BLaER1 (cell line): ENCODE results near the gene PTCH1.

Experiments used
- H3K27ac ChIP-seq: shearing (Covaris generic); formaldehyde crosslinking; 2 replicates; pipeline ENCODE4 v1.8.1; 2022
- H3K27me3 ChIP-seq: shearing (Covaris generic); formaldehyde crosslinking; 2 replicates; pipeline ENCODE4 v1.8.1; 2022
- H3K36me3 ChIP-seq: shearing (Covaris generic); formaldehyde crosslinking; 2 replicates; pipeline ENCODE4 v1.8.1; 2022
- H3K4me1 ChIP-seq: shearing (Covaris generic); formaldehyde crosslinking; 2 replicates; pipeline ENCODE4 v1.8.1; 2022
- H3K4me2 ChIP-seq: shearing (Covaris generic); formaldehyde crosslinking; 2 replicates; pipeline ENCODE4 v1.8.1; 2022
- H3K4me3 ChIP-seq: shearing (Covaris generic); formaldehyde crosslinking; 2 replicates; pipeline ENCODE4 v1.8.1; 2022
- H3K9ac ChIP-seq: shearing (Covaris generic); formaldehyde crosslinking; 2 replicates; pipeline ENCODE4 v1.8.1; 2022
- H3K9me3 ChIP-seq: shearing (Covaris generic); formaldehyde crosslinking; 2 replicates; pipeline ENCODE4 v1.8.1; 2022
- H4K20me1 ChIP-seq: shearing (Covaris generic); formaldehyde crosslinking; 2 replicates; pipeline ENCODE4 v1.8.1; 2022
- Cebpa-rat ChIP-seq: shearing (Covaris generic); IDR thresholded peaks from 2 replicates; pipeline ENCODE4 v1.8.1; 2022

PTCH1 gene

DNA sequence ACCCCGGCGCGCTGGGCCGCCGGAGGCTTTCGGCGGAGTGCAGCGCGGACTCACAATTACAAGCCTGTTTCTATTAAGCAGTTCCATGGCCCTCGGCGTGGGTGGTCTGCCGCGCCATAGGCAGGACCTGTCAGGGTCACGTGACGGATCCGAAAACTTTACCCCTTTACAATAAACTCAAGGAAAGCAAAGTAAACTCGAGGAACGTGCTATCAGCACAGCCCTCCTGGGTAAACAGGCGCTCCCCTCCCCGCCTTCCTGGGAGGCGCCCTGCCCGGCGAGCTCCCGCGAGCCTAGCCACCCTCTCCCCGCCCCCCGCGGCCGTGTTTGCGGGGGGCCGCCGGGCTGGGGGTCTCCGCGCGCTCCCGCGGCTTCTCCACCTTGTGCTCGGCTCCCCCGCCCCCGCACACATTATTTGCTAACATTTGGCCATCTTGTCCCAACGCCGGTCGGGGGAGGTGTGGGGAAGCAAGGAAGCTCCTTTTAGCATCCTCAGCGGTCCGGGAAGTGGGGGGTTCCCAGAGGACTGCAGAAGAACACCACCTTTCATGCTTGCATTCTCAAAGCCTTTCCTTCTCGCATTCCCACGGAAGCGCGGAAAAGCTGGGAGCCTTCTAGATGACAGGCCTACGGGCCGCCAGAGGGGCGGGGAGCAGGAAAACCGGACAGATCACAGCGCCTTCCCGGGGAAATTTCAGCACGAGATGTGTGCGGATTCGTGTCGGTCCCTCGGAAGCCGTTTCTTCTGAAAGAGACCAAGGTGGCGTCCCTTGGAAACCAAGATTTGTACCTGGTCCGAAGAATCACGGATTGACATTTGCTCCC is at the start of gene PTCH1:
Gene PTCH1 (minus strand): TSS at position 238 of the 825 bp plus-strand sequence.
- H3K4me2 ChIP-seq = peak within 1 kb of the TSS; percentile 96
- no peaks in the 10 kb centered on the region for H3K36me3 ChIP-seq
- peak within 1 kb of the TSS; percentile 72 for H3K9ac ChIP-seq
- peaks cover 50% of the 10 kb centered on the region for H3K4me1 ChIP-seq
- H3K27me3 ChIP-seq = peaks cover 57% of the 10 kb centered on the region
- H3K9me3 ChIP-seq = peaks cover 8% of the 10 kb centered on the region; the same call in 1 of the 2 replicates
- H4K20me1 ChIP-seq = no peaks in the 10 kb centered on the region; the same call in 1 of the 2 replicates
- TF ChIP-seq Cebpa-rat = no peak
- peak within 1 kb of the TSS; percentile 76 for H3K4me3 ChIP-seq
- peak within 1 kb of the TSS; percentile 54 for H3K27ac ChIP-seq

DNA sequence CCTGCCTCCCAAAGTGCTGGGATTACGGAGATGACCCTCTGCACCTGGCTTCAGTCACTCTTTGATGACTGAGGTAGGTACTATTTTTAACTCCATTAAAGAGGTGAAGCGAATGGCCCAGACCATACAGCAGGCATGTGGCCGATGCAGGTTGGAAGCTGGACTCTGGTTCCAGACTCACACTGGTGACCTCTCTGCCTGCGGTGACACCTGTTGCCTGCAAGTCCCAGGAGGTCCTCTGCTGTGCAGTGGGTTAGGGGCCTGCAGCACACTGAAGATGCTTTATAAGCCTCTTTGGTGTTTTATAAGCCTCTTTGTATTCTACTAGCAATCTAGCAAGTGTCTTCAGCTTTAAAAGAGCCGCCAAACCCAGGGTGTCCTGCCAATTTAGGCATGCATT is 49.2 kb upstream of the PTCH1 start:
- Histone ChIP-seq H3K9ac (no peak overlapping the region), H3K4me2 (no peak overlapping the region), H3K4me1 (peaks cover 6% of the 10 kb centered on the region), H3K27ac (no peak overlapping the region), H3K4me3 (no peak overlapping the region), H3K36me3 (no peaks in the 10 kb centered on the region), H3K9me3 (no peaks in the 10 kb centered on the region), H4K20me1 (no peaks in the 10 kb centered on the region), H3K27me3 (no peaks in the 10 kb centered on the region)
- TF ChIP-seq Cebpa-rat = no peak

DNA sequence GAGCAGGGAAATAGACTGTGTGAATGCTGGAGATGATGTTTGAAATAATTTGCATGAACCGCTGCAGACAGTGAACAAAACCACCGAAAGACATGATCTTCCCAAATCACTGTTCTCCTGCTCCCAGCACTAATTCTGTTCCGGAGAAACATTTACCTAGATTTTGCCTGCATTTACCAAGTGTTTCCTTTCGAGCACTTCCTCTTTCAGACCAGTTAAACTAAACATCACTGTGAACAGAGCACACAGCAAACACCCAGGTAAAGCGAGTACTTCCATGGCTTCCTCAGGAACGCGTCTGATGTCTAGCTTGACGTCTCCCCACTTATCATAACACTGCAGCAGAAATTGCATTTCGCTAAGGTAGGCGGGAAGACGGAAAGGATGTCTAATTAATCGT is 45.1 kb upstream of the PTCH1 start:
- Histone ChIP-seq H3K9me3 (no peaks in the 10 kb centered on the region), H4K20me1 (no peaks in the 10 kb centered on the region), H3K36me3 (no peaks in the 10 kb centered on the region), H3K27me3 (no peaks in the 10 kb centered on the region), H3K9ac (no peak overlapping the region), H3K4me1 (no peaks in the 10 kb centered on the region), H3K4me3 (no peak overlapping the region), H3K4me2 (no peak overlapping the region), H3K27ac (no peak overlapping the region)
- no peak for TF ChIP-seq Cebpa-rat

DNA sequence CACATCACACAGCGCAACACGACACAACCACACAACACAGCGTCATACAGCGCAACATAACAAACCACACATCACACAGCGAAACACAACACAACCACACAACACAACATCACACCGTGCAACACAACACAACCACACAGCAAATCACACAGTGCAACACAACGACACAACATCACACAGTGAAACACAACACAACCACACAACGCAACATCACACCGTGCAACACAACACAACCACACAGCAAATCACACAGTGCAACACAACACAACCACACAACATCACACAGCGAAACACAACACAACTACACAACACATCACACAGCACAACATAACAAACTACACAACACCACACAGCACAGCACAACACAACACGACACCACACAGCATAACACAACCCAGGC is 40.4 kb upstream of the PTCH1 start:
- Histone ChIP-seq H3K9ac (no peak overlapping the region), H3K9me3 (peaks cover 7% of the 10 kb centered on the region), H3K27me3 (no peaks in the 10 kb centered on the region), H3K4me1 (no peaks in the 10 kb centered on the region), H3K36me3 (no peaks in the 10 kb centered on the region), H3K4me2 (no peak overlapping the region), H4K20me1 (no peaks in the 10 kb centered on the region), H3K4me3 (no peak overlapping the region), H3K27ac (no peak overlapping the region)
- no peak for TF ChIP-seq Cebpa-rat

DNA sequence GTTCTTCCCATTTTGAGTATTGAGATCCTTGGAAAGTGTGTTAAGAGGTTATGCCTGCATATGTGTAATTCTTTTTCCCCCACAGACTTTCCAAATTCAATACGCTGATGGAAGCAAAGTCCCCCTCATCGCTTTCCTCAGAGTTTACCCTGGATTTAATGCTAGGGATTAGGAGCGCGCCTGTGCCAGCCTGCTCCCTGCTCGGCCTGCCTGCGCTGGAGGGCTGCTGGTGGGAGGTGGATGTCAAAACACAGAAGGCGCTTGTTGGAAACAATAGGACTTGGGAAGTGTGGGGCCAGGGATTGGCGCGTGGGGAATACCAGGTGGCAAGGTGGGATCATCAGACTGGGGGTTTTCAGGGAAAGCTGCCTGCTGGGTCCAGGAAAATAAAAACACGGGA is 39.8 kb upstream of the PTCH1 start:
- Histone ChIP-seq H3K4me1 (no peaks in the 10 kb centered on the region), H3K9ac (no peak overlapping the region), H3K4me2 (no peak overlapping the region), H3K9me3 (peaks cover 7% of the 10 kb centered on the region), H3K36me3 (no peaks in the 10 kb centered on the region), H3K27ac (no peak overlapping the region), H3K27me3 (no peaks in the 10 kb centered on the region), H3K4me3 (no peak overlapping the region), H4K20me1 (no peaks in the 10 kb centered on the region)
- TF ChIP-seq Cebpa-rat = no peak

DNA sequence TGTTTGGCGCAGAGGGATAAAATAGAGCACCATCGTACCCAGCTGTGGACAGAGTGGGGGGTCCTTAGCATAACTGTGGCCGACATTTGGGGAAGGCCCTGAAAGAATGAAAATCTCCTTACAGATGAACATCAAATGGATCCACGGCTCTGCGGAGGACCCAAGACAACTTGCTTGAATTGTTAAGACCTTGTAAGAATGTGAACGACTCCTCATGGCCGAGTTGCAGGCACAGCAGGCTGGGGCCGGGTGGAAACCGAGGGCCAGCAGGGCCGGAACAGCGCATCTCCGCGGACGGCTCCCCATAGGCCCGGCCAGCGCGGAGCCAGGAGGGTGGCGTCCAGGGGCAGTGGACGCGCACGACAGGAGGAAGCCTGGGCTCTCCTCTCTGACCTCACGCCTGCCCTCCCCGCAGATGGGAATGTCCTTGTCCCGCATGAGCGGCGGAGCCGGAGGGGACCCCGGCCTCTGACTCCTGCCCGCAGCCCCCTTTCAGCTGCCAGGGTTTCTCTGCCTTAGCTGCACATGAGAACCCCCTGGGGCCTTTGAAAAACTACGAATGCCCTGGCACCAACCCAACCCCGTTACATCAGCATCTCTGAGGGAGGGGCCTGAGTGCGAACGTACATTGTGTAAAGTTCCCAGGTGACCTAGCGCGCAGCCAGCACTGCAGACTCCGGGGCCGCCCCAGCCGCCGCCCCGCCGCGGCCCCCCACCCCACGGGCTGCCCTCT is 36.2 kb upstream of the PTCH1 start:
- H3K4me3 ChIP-seq = no peak overlapping the region
- no peaks in the 10 kb centered on the region for H3K27me3 ChIP-seq
- H3K4me1 ChIP-seq = no peaks in the 10 kb centered on the region
- peaks cover 7% of the 10 kb centered on the region for H3K9me3 ChIP-seq
- no peak for TF ChIP-seq Cebpa-rat
- no peak overlapping the region for H3K27ac ChIP-seq
- no peak overlapping the region for H3K9ac ChIP-seq
- no peaks in the 10 kb centered on the region for H3K36me3 ChIP-seq
- no peak overlapping the region for H3K4me2 ChIP-seq
- no peaks in the 10 kb centered on the region for H4K20me1 ChIP-seq

DNA sequence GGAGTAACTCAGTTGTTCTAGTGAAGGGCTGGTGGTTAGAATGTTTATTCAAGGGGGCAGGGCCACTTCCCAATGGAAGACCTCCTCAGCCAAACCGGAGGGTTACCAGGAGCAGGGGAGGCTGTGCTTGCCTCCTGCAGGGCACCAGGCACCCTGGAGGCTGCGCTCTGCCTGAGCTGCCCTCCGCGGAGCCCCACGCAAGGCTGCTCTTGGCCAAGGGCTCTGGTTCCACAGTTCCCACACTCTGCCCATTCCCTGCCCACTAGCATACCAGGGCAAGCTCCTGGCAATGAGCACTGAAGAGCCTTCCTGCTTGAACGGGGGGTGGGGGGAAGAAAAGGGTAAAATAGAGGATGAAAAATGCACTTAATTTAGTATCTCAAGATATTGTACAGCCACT is 35.5 kb upstream of the PTCH1 start:
- peaks cover 7% of the 10 kb centered on the region for H3K9me3 ChIP-seq
- H3K36me3 ChIP-seq = no peaks in the 10 kb centered on the region
- H3K4me3 ChIP-seq = no peak overlapping the region
- H4K20me1 ChIP-seq = no peaks in the 10 kb centered on the region
- H3K9ac ChIP-seq = no peak overlapping the region
- TF ChIP-seq Cebpa-rat = no peak
- H3K4me1 ChIP-seq = no peaks in the 10 kb centered on the region
- no peak overlapping the region for H3K27ac ChIP-seq
- H3K4me2 ChIP-seq = no peak overlapping the region
- no peaks in the 10 kb centered on the region for H3K27me3 ChIP-seq

DNA sequence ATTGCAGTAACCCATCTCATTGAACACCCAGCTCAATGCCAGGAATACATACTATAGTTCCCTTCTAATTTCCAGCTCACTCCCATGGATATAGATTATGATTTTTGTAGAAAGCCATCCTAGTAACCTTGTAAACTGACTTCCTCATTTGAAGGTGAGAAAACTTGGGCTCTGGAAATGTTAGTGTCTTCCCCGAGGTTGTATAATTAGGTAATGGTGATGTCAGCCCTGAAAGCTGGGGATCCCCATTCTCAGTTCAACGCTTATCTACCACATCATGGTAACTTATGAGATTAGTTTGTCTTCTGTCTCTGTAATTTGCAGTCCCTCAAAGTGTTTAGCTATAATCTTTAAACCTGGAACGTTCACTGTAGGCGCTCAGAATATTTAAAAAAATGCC is 34.6 kb upstream of the PTCH1 start:
- no peak overlapping the region for H3K4me3 ChIP-seq
- H3K4me1 ChIP-seq = no peaks in the 10 kb centered on the region
- H3K9me3 ChIP-seq = peaks cover 7% of the 10 kb centered on the region
- H3K36me3 ChIP-seq = no peaks in the 10 kb centered on the region
- no peaks in the 10 kb centered on the region for H3K27me3 ChIP-seq
- no peak overlapping the region for H3K27ac ChIP-seq
- H3K4me2 ChIP-seq = no peak overlapping the region
- TF ChIP-seq Cebpa-rat = no peak
- no peaks in the 10 kb centered on the region for H4K20me1 ChIP-seq
- no peak overlapping the region for H3K9ac ChIP-seq

DNA sequence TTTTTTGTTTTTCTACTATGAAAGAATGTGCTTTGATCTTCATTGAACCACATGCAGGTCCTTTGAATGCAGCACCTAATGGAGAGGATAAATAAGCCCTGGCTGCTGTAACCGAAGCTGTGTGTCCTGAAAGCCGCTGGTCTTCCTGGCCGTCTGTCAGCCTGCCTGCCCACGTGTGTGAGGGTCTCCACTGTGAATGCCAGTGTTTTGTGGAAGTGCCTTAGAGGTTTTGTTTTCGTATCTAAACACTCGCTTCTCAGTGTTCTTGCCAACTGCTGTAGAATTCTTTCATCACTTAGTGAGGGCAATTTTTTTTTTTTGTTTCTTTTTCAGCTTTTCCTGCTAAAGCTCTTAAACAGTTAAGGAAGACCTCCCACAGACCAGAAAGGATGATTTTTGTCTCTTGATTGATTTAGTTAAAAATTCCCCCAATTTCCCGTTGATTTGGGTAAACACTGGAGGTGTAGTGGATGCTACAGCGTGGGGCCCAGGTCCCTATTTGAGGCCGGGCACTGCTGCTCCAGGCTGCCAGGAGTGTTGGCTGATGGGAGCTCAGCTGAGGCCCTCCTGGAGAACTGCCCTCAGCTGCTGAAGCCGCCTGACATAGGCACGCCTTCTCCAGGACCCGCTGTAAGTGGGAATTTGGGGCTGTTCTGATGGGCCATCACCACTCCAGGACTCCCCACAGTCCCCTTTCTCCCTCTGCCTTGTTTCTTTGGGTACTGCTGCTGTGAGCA is 29.2 kb upstream of the PTCH1 start:
- no peak overlapping the region for H3K9ac ChIP-seq
- no peaks in the 10 kb centered on the region for H4K20me1 ChIP-seq
- H3K36me3 ChIP-seq = no peaks in the 10 kb centered on the region
- no peak overlapping the region for H3K4me3 ChIP-seq
- TF ChIP-seq Cebpa-rat = no peak
- no peaks in the 10 kb centered on the region for H3K4me1 ChIP-seq
- H3K27me3 ChIP-seq = no peaks in the 10 kb centered on the region
- H3K4me2 ChIP-seq = no peak overlapping the region
- no peaks in the 10 kb centered on the region for H3K9me3 ChIP-seq
- H3K27ac ChIP-seq = no peak overlapping the region
